Measurements from ENCODE around the gene MTMR11. TPM values are rescaled to one million over a fixed set of nuclear protein-coding genes. Genes with fewer than 3 reads are reported as not detected.
A peak's percentile ranks its signal among the peaks of the same experiment; 100 is the strongest.

Gene MTMR11
- total and polyA plus RNA-seq, 9 of the 15 experiments (the other 6 are each of a cell fraction or from before 2014, with no cell fraction given), result 0.09 to 1.6 (median 0.51) TPM

- peak; percentile 90 for TF ChIP-seq SP1 (CRISPR knock-in tag; IDR thresholded peaks at IDR 0.05)
- no peak for TF ChIP-seq SREBF1 (IDR thresholded peaks at IDR 0.05; ENCODE audit: borderline replicate concordance, low read depth, low read length)
- TF ChIP-seq GATA2 (CRISPR knock-in tag; IDR thresholded peaks at IDR 0.05), result 0 out of 2 replicates have a peak, but pooled peaks have one; percentile 17
- TF ChIP-seq IRF2 (CRISPR knock-in tag; IDR thresholded peaks at IDR 0.05), result no peak
- TF ChIP-seq ZNF232 (CRISPR knock-in tag; IDR thresholded peaks at IDR 0.05), result 0 out of 2 replicates have a peak, but pooled peaks have one; percentile 44
- no peak for TF ChIP-seq ETV6 (IDR thresholded peaks at IDR 0.05; ENCODE audit: borderline replicate concordance in 1 of 2, low read depth in 2 of 2, low read length in 1 of 2)
- 0 out of 2 replicates have a peak, but pooled peaks have one; percentile 64 for TF ChIP-seq ETV6 (CRISPR knock-in tag; IDR thresholded peaks at IDR 0.05; ENCODE audit: borderline replicate concordance)
- TF ChIP-seq, protein P1, sequence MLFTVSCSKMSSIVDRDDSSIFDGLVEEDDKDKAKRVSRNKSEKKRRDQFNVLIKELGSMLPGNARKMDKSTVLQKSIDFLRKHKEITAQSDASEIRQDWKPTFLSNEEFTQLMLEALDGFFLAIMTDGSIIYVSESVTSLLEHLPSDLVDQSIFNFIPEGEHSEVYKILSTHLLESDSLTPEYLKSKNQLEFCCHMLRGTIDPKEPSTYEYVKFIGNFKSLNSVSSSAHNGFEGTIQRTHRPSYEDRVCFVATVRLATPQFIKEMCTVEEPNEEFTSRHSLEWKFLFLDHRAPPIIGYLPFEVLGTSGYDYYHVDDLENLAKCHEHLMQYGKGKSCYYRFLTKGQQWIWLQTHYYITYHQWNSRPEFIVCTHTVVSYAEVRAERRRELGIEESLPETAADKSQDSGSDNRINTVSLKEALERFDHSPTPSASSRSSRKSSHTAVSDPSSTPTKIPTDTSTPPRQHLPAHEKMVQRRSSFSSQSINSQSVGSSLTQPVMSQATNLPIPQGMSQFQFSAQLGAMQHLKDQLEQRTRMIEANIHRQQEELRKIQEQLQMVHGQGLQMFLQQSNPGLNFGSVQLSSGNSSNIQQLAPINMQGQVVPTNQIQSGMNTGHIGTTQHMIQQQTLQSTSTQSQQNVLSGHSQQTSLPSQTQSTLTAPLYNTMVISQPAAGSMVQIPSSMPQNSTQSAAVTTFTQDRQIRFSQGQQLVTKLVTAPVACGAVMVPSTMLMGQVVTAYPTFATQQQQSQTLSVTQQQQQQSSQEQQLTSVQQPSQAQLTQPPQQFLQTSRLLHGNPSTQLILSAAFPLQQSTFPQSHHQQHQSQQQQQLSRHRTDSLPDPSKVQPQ (CRISPR knock-in tag; IDR thresholded peaks at IDR 0.05; ENCODE audit: borderline replicate concordance), result no peak
- TF ChIP-seq, protein P2, sequence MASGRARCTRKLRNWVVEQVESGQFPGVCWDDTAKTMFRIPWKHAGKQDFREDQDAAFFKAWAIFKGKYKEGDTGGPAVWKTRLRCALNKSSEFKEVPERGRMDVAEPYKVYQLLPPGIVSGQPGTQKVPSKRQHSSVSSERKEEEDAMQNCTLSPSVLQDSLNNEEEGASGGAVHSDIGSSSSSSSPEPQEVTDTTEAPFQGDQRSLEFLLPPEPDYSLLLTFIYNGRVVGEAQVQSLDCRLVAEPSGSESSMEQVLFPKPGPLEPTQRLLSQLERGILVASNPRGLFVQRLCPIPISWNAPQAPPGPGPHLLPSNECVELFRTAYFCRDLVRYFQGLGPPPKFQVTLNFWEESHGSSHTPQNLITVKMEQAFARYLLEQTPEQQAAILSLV (tag; IDR thresholded peaks at IDR 0.05), result no peak
- TF ChIP-seq MIER1 (IDR thresholded peaks at IDR 0.05; ENCODE audit: low read depth), result no peak
- no peak for TF ChIP-seq ZBTB1 (CRISPR knock-in tag; IDR thresholded peaks at IDR 0.05; ENCODE audit: borderline replicate concordance, low read depth)
- TF ChIP-seq TCF7 (IDR thresholded peaks at IDR 0.05; ENCODE audit: borderline replicate concordance), result no peak; the same call in 1 of the 2 replicates
- TF ChIP-seq MBD2 (IDR thresholded peaks at IDR 0.05; ENCODE audit: borderline replicate concordance, low read depth), result peak; percentile 95
- TF ChIP-seq NBN (IDR thresholded peaks at IDR 0.05; ENCODE audit: low read depth), result peak; percentile 16; the same call in 1 of the 2 replicates
- TF ChIP-seq, protein P3, sequence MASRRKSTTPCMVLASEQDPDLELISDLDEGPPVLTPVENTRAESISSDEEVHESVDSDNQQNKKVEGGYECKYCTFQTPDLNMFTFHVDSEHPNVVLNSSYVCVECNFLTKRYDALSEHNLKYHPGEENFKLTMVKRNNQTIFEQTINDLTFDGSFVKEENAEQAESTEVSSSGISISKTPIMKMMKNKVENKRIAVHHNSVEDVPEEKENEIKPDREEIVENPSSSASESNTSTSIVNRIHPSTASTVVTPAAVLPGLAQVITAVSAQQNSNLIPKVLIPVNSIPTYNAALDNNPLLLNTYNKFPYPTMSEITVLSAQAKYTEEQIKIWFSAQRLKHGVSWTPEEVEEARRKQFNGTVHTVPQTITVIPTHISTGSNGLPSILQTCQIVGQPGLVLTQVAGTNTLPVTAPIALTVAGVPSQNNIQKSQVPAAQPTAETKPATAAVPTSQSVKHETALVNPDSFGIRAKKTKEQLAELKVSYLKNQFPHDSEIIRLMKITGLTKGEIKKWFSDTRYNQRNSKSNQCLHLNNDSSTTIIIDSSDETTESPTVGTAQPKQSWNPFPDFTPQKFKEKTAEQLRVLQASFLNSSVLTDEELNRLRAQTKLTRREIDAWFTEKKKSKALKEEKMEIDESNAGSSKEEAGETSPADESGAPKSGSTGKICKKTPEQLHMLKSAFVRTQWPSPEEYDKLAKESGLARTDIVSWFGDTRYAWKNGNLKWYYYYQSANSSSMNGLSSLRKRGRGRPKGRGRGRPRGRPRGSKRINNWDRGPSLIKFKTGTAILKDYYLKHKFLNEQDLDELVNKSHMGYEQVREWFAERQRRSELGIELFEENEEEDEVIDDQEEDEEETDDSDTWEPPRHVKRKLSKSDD (conservative IDR thresholded peaks at IDR 0.05; ENCODE audit: low read length), result no peak
- TF ChIP-seq, protein P4, sequence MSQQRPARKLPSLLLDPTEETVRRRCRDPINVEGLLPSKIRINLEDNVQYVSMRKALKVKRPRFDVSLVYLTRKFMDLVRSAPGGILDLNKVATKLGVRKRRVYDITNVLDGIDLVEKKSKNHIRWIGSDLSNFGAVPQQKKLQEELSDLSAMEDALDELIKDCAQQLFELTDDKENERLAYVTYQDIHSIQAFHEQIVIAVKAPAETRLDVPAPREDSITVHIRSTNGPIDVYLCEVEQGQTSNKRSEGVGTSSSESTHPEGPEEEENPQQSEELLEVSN (IDR thresholded peaks at IDR 0.05; ENCODE audit: borderline replicate concordance in 1 of 2, extremely low read depth in 1 of 2, insufficient read depth in 1 of 2, insufficient read length in 1 of 2, low read depth in 1 of 2, low read length in 1 of 2, poor library complexity in 1 of 2, severe bottlenecking in 1 of 2), result peak in 1 of 2 experiments; percentile 57
These were observed 50.1 kb downstream of the MTMR11 start (continued) for GRCh38 chr1:149886396-149887195.

Data from K562 (cell line).